Activated CD8-positive, alpha-beta memory T cell treated with anti-CD3 and anti-CD28 coated beads, Interleukin-2, amount 50 U/mL, for 4 hours (primary cell): ENCODE results near the gene PRRT1.

Experiments
- DNase-seq: peaks from one replicate; pipeline ENCODE4 v3.0.0-alpha.2; 2020

The PRRT1 gene

GRCh38 chr6:32173051-32173727, 21.4 kb upstream of the PRRT1 start:
- no peak for DNase-seq

- no peak for DNase-seq
Measured at GRCh38 chr6:32171234-32171633, 19.5 kb upstream of the PRRT1 start.

GRCh38 chr6:32170294-32170693, 18.6 kb upstream of the PRRT1 start:
- DNase-seq, result no peak

- DNase-seq, result no peak
Measured at GRCh38 chr6:32168807-32169591, 17.3 kb upstream of the PRRT1 start.

- DNase-seq, result no peak
Measured at GRCh38 chr6:32168350-32168749, 16.6 kb upstream of the PRRT1 start.

- DNase-seq, result no peak
Measured at GRCh38 chr6:32167761-32168262, 16.1 kb upstream of the PRRT1 start.

- no peak for DNase-seq
Measured at GRCh38 chr6:32167154-32167760, 15.5 kb upstream of the PRRT1 start.

GRCh38 chr6:32166411-32167061, 14.8 kb upstream of the PRRT1 start:
- no peak for DNase-seq

GRCh38 chr6:32164295-32164694, 12.6 kb upstream of the PRRT1 start, which contains the start of gene EGFL8:
Gene EGFL8, plus strand, starts transcription at chr6:32164595. Its CDS starts 1,571 bp downstream, at chr6:32166166.
- DNase-seq, result no peak

GRCh38 chr6:32163559-32164258, 12.0 kb upstream of the PRRT1 start:
- DNase-seq, result no peak

GRCh38 chr6:32158052-32158451, 6.3 kb upstream of the PRRT1 start:
- DNase-seq, result no peak

- no peak for DNase-seq
Measured at GRCh38 chr6:32156891-32157290, 5.2 kb upstream of the PRRT1 start.

GRCh38 chr6:32154514-32155161, 2.9 kb upstream of the PRRT1 start:
- DNase-seq, result peak; percentile 59

GRCh38 chr6:32153564-32154513, 2.1 kb upstream of the PRRT1 start, which contains the start of gene PPT2:
Gene PPT2, plus strand, starts transcription at chr6:32154141. Its CDS starts 454 bp downstream, at chr6:32154595.
- peak; percentile 73 for DNase-seq

GRCh38 chr6:32152769-32153563, 1.2 kb upstream of the PRRT1 start:
- DNase-seq, result peak; percentile 20

- no peak for DNase-seq
Measured at GRCh38 chr6:32151181-32151862, 417 bp downstream of the PRRT1 start.

GRCh38 chr6:32149932-32150870, 1.5 kb downstream of the PRRT1 start:
- DNase-seq, result no peak
